ENCODE results near the gene IL23R. TPM values are rescaled to one million over a fixed set of nuclear protein-coding genes. Genes with fewer than 3 reads are reported as not detected.

Gene IL23R
- total and polyA plus RNA-seq, 4 donors, result 0.21 TPM; not detected in 3

DNA sequence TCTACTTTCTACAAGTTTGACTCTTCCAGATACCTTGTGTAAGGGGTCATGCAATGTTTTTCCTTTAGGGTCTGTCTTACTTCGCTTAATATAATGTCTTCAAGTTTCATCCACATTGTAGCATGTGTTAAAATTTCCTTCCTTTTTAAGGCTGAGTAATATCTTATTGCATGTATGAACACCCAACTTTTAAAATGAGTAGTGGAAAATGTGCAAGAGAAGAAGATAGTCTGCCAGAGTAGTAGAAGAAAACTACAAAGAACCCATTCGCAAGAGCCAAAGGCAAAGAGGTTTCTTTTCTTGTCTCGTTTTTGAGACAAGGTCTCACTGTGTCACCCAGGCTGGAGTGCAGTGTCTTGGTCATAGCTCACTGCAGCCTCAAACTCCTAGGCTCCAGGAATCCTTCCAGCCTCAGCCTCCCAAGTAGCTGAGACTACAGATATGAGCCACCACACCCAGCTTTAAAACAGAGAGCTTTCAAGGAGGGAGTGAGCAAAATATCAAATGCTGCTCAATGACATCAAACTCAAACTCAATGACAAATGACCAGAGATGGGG lies 9.4 kb downstream of the IL23R start:
- Histone ChIP-seq H3K9me3 (ENCODE audit: control insufficient read depth, low read length) (no peaks in the 10 kb centered on the region), H3K27ac (ENCODE audit: low read depth in 1 of 2, low read length in 2 of 2) (no peak overlapping the region), H3K27me3 (ENCODE audit: control insufficient read depth in 1 of 2, insufficient read depth in 2 of 2, low read length in 1 of 2) (no peaks in the 10 kb centered on the region), H3K4me3 (ENCODE audit: low read length in 2 of 2) (no peak overlapping the region), H3K4me1 (ENCODE audit: control insufficient read depth in 1 of 2, insufficient read depth in 2 of 2, low read length in 2 of 2) (no peaks in the 10 kb centered on the region), H3K36me3 (ENCODE audit: control insufficient read depth in 1 of 2, insufficient read depth in 2 of 2, low read length in 1 of 2) (no peaks in the 10 kb centered on the region)
- ATAC-seq (ENCODE audit: low FRiP score), result no peak
- intact Hi-C loops (cut with DNase I), result no loop called here
- 80 to 91% methylated on average over 3 of the region's 3 CpGs for WGBS, 2 donors
- no peak for DNase-seq

DNA sequence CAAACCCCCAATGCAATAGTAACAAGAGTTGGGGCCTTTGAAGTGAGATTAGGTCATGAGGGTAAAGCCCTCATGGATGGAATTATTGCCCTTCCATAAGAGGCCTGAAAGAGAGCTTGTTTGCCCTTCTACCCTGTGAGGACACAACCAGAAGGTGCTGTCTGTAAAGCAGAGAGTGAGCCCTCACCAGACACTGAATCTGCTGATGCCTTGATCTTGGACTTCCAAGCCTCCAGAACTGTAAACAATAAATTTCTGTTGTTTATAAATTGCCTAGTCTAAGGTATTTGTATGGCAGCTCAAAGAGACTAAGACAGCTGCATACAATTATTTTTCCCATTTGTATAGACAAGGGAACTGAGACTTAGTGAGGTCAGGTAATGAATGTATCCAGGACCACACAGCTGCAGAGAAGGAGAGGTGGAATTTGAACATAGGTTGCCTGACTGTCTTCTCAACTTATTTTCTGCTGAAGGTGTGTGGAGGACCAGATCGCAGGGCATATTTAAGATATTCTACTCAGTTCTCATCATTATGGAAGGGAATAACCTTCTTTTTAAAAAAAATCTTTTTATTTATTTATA lies 18.7 kb downstream of the IL23R start:
- WGBS, 2 donors, result 96 to 97% methylated on average over 1 of the region's 1 CpG
- no peak overlapping the region for H3K27ac ChIP-seq (ENCODE audit: low read depth in 1 of 2, low read length in 2 of 2)
- no peaks in the 10 kb centered on the region for H3K36me3 ChIP-seq (ENCODE audit: control insufficient read depth in 1 of 2, insufficient read depth in 2 of 2, low read length in 1 of 2)
- no peak for ATAC-seq (ENCODE audit: low FRiP score)
- H3K9me3 ChIP-seq (ENCODE audit: control insufficient read depth, low read length), result no peaks in the 10 kb centered on the region
- H3K27me3 ChIP-seq (ENCODE audit: control insufficient read depth in 1 of 2, insufficient read depth in 2 of 2, low read length in 1 of 2), result no peaks in the 10 kb centered on the region
- no peak for DNase-seq
- intact Hi-C loops (cut with DNase I), result no loop called here
- H3K4me1 ChIP-seq (ENCODE audit: control insufficient read depth in 1 of 2, insufficient read depth in 2 of 2, low read length in 2 of 2), result no peaks in the 10 kb centered on the region
- H3K4me3 ChIP-seq (ENCODE audit: low read length in 2 of 2), result no peak overlapping the region

DNA sequence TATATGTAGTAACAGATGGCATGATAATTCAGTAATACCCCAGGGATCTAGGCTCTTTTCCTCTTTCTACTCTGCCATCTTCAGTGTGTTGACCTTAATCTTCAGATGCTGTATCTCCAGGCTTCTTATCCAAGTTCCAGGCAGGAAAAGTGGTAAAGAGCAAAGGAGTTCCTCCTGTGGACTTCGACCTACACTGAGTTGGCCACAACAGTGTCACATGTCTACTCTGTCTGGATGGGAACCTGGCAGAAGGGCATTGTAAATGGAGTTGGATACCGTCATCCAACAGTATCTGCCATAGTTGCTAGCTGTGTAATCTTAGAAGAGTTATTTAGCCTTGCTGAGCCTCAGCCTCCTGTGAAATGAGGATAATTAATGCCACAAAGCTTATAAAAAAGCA lies 21.9 kb downstream of the IL23R start:
- Histone ChIP-seq H3K27ac (ENCODE audit: low read depth in 1 of 2, low read length in 2 of 2) (no peak overlapping the region), H3K9me3 (ENCODE audit: control insufficient read depth, low read length) (no peaks in the 10 kb centered on the region), H3K36me3 (ENCODE audit: control insufficient read depth in 1 of 2, insufficient read depth in 2 of 2, low read length in 1 of 2) (no peaks in the 10 kb centered on the region), H3K4me1 (ENCODE audit: control insufficient read depth in 1 of 2, insufficient read depth in 2 of 2, low read length in 2 of 2) (no peaks in the 10 kb centered on the region), H3K4me3 (ENCODE audit: low read length in 2 of 2) (no peak overlapping the region), H3K27me3 (ENCODE audit: control insufficient read depth in 1 of 2, insufficient read depth in 2 of 2, low read length in 1 of 2) (no peaks in the 10 kb centered on the region)
- no peak for DNase-seq
- intact Hi-C loops (cut with DNase I), result no loop called here
- no peak for ATAC-seq (ENCODE audit: low FRiP score)
- WGBS, 2 donors, result 91 to 92% methylated on average over 2 of the region's 2 CpGs

DNA sequence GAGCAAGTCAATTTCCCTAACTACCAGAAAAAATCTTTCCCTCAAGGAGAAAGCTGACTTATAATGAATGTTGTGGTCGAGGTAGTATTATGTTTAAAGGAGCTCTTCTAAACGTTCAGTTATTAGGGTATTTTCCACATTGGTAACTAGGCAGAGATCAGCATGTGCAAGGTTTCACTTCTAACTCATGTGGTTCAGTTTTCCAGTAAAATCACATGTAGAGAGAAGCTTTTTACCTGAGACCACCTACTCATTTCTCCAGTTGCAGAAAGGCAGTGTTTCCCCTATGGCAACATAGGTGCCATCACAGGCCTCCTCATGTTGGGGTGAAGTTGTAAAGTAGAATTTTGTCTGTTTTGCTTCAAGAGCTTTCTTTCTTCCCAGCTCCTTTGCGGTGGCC lies 23.7 kb downstream of the IL23R start:
- DNase-seq (no peak), ATAC-seq (ENCODE audit: low FRiP score) (no peak)
- H3K27me3 ChIP-seq (ENCODE audit: control insufficient read depth in 1 of 2, insufficient read depth in 2 of 2, low read length in 1 of 2), result no peaks in the 10 kb centered on the region
- WGBS, 2 donors, result 62 to 65% methylated on average over 3 of the region's 3 CpGs
- no peaks in the 10 kb centered on the region for H3K4me1 ChIP-seq (ENCODE audit: control insufficient read depth in 1 of 2, insufficient read depth in 2 of 2, low read length in 2 of 2)
- H3K36me3 ChIP-seq (ENCODE audit: control insufficient read depth in 1 of 2, insufficient read depth in 2 of 2, low read length in 1 of 2), result no peaks in the 10 kb centered on the region
- intact Hi-C loops (cut with DNase I), result no loop called here
- H3K9me3 ChIP-seq (ENCODE audit: control insufficient read depth, low read length), result no peaks in the 10 kb centered on the region
- no peak overlapping the region for H3K4me3 ChIP-seq (ENCODE audit: low read length in 2 of 2)
- no peak overlapping the region for H3K27ac ChIP-seq (ENCODE audit: low read depth in 1 of 2, low read length in 2 of 2)

DNA sequence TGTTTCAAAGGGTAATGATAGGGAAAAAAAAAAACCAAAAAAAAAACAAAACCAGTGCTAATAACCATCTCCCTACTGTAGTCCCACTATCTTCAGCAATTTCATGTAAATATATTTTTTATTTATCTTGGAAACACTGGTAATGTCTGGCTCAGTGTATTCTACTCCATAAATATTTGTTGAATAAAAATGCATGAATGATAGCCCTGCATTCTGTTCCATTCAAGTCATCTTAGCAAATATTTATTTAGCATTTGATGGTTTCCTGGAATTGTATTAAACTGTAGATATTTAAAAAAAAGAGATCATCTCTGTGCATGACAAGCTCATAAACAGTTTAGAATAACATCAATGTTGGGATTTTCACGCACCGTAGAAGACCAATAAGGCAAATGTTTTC lies 24.2 kb downstream of the IL23R start:
- no peaks in the 10 kb centered on the region for H3K27me3 ChIP-seq (ENCODE audit: control insufficient read depth in 1 of 2, insufficient read depth in 2 of 2, low read length in 1 of 2)
- no peak overlapping the region for H3K4me3 ChIP-seq (ENCODE audit: low read length in 2 of 2)
- ATAC-seq (ENCODE audit: low FRiP score), result no peak
- no peak for DNase-seq
- H3K9me3 ChIP-seq (ENCODE audit: control insufficient read depth, low read length), result no peaks in the 10 kb centered on the region
- no peaks in the 10 kb centered on the region for H3K4me1 ChIP-seq (ENCODE audit: control insufficient read depth in 1 of 2, insufficient read depth in 2 of 2, low read length in 2 of 2)
- H3K27ac ChIP-seq (ENCODE audit: low read depth in 1 of 2, low read length in 2 of 2), result no peak overlapping the region
- WGBS, 2 donors, result 77 to 92% methylated on average over 2 of the region's 2 CpGs
- intact Hi-C loops (cut with DNase I), result no loop called here
- no peaks in the 10 kb centered on the region for H3K36me3 ChIP-seq (ENCODE audit: control insufficient read depth in 1 of 2, insufficient read depth in 2 of 2, low read length in 1 of 2)

DNA sequence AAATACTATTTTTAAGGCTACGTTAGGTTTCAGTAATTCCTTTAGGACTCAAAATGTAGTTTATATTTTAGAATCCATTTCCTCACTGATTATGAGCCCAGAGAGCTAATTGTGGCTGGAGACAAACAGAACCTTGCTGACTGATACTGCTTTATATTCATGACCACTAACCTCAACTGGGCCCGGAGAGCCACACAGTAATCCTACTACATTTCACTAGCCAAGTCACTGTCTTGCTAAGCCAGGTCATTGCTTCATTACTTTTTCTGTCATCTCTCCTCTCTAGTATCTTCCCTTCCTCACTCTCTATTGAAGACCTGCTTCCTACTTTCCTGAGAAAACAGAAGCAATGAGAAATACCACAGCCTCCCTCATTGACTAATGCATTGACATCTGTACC lies 24.7 kb downstream of the IL23R start:
- WGBS, 2 donors, result 76 to 80% methylated on average over 2 of the region's 2 CpGs
- H3K9me3 ChIP-seq (ENCODE audit: control insufficient read depth, low read length), result no peaks in the 10 kb centered on the region
- no peak overlapping the region for H3K4me3 ChIP-seq (ENCODE audit: low read length in 2 of 2)
- H3K27me3 ChIP-seq (ENCODE audit: control insufficient read depth in 1 of 2, insufficient read depth in 2 of 2, low read length in 1 of 2), result no peaks in the 10 kb centered on the region
- H3K27ac ChIP-seq (ENCODE audit: low read depth in 1 of 2, low read length in 2 of 2), result no peak overlapping the region
- no peak for ATAC-seq (ENCODE audit: low FRiP score)
- H3K36me3 ChIP-seq (ENCODE audit: control insufficient read depth in 1 of 2, insufficient read depth in 2 of 2, low read length in 1 of 2), result no peaks in the 10 kb centered on the region
- H3K4me1 ChIP-seq (ENCODE audit: control insufficient read depth in 1 of 2, insufficient read depth in 2 of 2, low read length in 2 of 2), result no peaks in the 10 kb centered on the region
- no peak for DNase-seq
- intact Hi-C loops (cut with DNase I), result no loop called here

DNA sequence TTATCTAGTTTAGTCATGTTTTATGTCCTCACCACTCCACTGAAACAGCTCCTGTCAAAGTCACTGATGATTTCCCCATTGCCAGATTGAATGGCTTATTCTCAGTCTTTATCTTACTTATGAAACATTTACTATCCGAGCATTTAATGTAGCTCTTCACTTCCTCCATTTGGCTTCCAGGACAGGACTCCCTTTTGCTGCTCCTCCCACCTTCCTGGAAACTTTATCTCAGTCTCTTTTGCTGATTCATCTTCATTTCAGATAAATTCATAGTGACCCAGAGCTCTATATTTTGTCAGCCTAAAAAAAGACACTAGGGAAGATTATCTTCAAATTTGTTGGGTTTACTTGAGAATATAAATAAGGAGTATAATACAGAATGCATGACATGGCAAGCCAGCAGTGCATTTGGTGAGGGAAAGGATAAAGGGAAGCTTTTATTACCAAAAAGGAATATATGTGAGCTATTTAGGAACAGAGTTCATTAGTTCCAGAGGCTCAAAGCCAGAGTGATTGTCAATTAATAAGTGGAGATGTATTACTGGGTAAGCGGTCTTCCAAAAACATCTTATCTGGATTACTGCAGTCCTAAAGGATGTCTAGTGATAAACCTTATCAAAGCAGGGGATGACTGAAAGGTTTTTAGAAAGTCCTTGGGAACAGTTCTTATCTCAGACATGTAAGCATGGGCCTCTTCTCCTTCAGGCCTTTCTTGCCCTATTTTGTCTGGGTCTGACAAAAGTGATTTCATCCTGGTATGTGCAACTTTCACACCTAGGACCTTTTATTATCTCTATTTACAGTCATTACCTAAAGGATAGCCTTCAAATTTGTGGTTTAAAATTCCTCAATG lies 25.6 kb downstream of the IL23R start:
- 71 to 73% methylated on average over 2 of the region's 2 CpGs for WGBS, 2 donors
- DNase-seq, result no peak
- ATAC-seq (ENCODE audit: low FRiP score), result no peak

DNA sequence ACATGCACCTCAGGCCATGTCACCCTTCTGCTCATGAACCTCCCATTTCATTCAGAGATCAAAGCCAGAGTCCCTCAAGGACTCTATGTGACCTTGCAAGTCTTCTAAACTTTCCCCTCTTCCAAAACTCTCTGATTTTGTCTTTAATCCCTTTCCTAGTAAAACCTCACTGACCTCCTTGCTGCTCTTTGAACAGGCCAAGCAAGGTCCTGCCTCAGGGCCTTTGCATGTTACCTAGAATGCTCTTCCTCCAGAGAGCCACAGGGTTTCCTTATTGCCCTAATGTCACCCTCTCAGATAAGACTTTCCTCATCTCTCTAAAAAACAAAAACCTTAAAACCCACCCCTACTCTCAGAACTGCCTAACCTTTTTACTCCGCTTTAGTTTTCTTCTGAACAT lies 26.6 kb downstream of the IL23R start:
- no peaks in the 10 kb centered on the region for H3K4me1 ChIP-seq (ENCODE audit: control insufficient read depth in 1 of 2, insufficient read depth in 2 of 2, low read length in 2 of 2)
- no peak overlapping the region for H3K27ac ChIP-seq (ENCODE audit: low read depth in 1 of 2, low read length in 2 of 2)
- intact Hi-C loops (cut with DNase I), result no loop called here
- no peaks in the 10 kb centered on the region for H3K9me3 ChIP-seq (ENCODE audit: control insufficient read depth, low read length)
- 93 to 97% methylated on average over 1 of the region's 1 CpG for WGBS, 2 donors
- ATAC-seq (ENCODE audit: low FRiP score) (no peak), DNase-seq (no peak)
- H3K36me3 ChIP-seq (ENCODE audit: control insufficient read depth in 1 of 2, insufficient read depth in 2 of 2, low read length in 1 of 2), result no peaks in the 10 kb centered on the region
- H3K27me3 ChIP-seq (ENCODE audit: control insufficient read depth in 1 of 2, insufficient read depth in 2 of 2, low read length in 1 of 2), result no peaks in the 10 kb centered on the region
- H3K4me3 ChIP-seq (ENCODE audit: low read length in 2 of 2), result no peak overlapping the region

More for the DNA sequence above, 25.6 kb downstream of the IL23R start:
- intact Hi-C loops (cut with DNase I), result no loop called here
- Histone ChIP-seq H3K36me3 (ENCODE audit: control insufficient read depth in 1 of 2, insufficient read depth in 2 of 2, low read length in 1 of 2) (no peaks in the 10 kb centered on the region), H3K4me1 (ENCODE audit: control insufficient read depth in 1 of 2, insufficient read depth in 2 of 2, low read length in 2 of 2) (no peaks in the 10 kb centered on the region), H3K27ac (ENCODE audit: low read depth in 1 of 2, low read length in 2 of 2) (no peak overlapping the region), H3K4me3 (ENCODE audit: low read length in 2 of 2) (no peak overlapping the region), H3K9me3 (ENCODE audit: control insufficient read depth, low read length) (no peaks in the 10 kb centered on the region), H3K27me3 (ENCODE audit: control insufficient read depth in 1 of 2, insufficient read depth in 2 of 2, low read length in 1 of 2) (no peaks in the 10 kb centered on the region)

DNA sequence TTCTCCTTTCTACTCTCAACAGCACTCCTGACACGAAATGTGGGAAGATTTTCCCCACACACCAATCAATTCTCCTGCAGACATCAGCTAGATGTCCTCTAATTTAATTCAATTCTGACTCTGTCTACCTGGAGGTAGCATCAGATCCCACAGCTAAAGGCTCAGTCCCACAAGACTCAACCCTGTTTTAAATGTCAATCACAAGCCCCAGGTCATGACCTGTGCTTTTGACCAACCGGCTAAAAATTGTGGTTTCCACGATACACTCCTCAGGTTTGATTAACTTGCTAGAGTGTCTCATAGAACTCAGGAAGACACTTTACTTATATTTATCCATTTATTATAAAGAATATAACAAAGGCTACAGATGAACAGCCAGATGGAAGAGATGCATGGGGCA lies 27.4 kb downstream of the IL23R start:
- no peaks in the 10 kb centered on the region for H3K9me3 ChIP-seq (ENCODE audit: control insufficient read depth, low read length)
- DNase-seq, result no peak
- no peak overlapping the region for H3K4me3 ChIP-seq (ENCODE audit: low read length in 2 of 2)
- no peaks in the 10 kb centered on the region for H3K36me3 ChIP-seq (ENCODE audit: control insufficient read depth in 1 of 2, insufficient read depth in 2 of 2, low read length in 1 of 2)
- H3K27me3 ChIP-seq (ENCODE audit: control insufficient read depth in 1 of 2, insufficient read depth in 2 of 2, low read length in 1 of 2), result no peaks in the 10 kb centered on the region
- H3K4me1 ChIP-seq (ENCODE audit: control insufficient read depth in 1 of 2, insufficient read depth in 2 of 2, low read length in 2 of 2), result no peaks in the 10 kb centered on the region
- intact Hi-C loops (cut with DNase I), result no loop called here
- no peak overlapping the region for H3K27ac ChIP-seq (ENCODE audit: low read depth in 1 of 2, low read length in 2 of 2)
- WGBS, 2 donors, result 49 to 51% methylated on average over 3 of the region's 3 CpGs
- no peak for ATAC-seq (ENCODE audit: low FRiP score)

Data from aorta (tissue), 5 donors.